ENCODE measurements around the gene NSUN6. TPM values are rescaled to one million over a fixed set of nuclear protein-coding genes. Genes with fewer than 3 reads are reported as not detected.
"Not testable (repeated sequence)": the region's sequence is repeated elsewhere in the genome, so short reads cannot be mapped to it uniquely, and the experiment has no call there.

NSUN6 gene
- total and polyA plus RNA-seq, 2 experiments from 2014 or later = 18.1 to 37.4 TPM

DNA sequence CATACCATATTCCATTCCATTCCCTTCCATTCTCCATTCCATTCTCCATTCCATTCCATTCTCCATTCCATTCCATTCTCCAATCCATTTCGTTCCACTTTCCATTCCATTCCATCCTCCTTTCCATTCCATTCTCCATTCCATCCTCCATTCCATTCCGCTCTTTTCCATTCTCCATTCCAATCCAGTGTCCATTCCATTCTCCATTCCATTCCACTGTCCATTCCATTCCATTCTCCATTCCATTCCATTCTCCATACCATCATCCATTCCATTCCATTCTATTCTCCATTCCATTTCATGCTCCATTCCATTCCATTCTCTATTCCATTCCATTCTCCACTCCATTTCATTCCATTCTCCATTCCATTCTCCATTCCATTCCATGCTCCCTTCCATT, 81.0 kb downstream of the NSUN6 start:
- H2AFZ ChIP-seq; H3K9me3 Mint-ChIP-seq; H3K36me3 Mint-ChIP-seq (ENCODE audit: low read depth); H3K4me1 Mint-ChIP-seq; H3K27ac Mint-ChIP-seq; DNase-seq (ENCODE audit: low spot score); H3K27me3 ChIP-seq (ENCODE audit: insufficient read depth); H4K20me1 ChIP-seq (replicated peaks; ENCODE audit: insufficient read depth); H3K27me3 Mint-ChIP-seq (ENCODE audit: insufficient read depth, low read depth, poor library complexity); H3K4me1 ChIP-seq (ENCODE audit: insufficient read depth); H3K9me2 ChIP-seq (ENCODE audit: insufficient read depth); H3F3A ChIP-seq (replicated peaks; ENCODE audit: low read depth); H3K4me3 ChIP-seq; H3K4me3 Mint-ChIP-seq; H3K4me2 ChIP-seq; ATAC-seq; H3K79me2 ChIP-seq (replicated peaks; ENCODE audit: insufficient read depth); H3K27ac ChIP-seq (ENCODE audit: low read depth): not testable (repeated sequence)
- peaks cover 12% of the 10 kb centered on the region for H3K36me3 ChIP-seq (ENCODE audit: insufficient read depth)

GRCh38 chr10:18567343-18567856, 84.0 kb downstream of the NSUN6 start:
- Histone ChIP-seq H3F3A (replicated peaks; ENCODE audit: low read depth) (no peaks in the 10 kb centered on the region), H3K9me2 (ENCODE audit: insufficient read depth) (no peaks in the 10 kb centered on the region), H2AFZ (no peak overlapping the region), H3K4me2 (no peak overlapping the region), H3K4me3 (no peak overlapping the region), H3K27me3 (ENCODE audit: insufficient read depth) (no peaks in the 10 kb centered on the region), H3K27ac (ENCODE audit: low read depth) (peak overlapping the region; percentile 86), H3K4me1 (ENCODE audit: insufficient read depth) (no peaks in the 10 kb centered on the region), H3K36me3 (ENCODE audit: insufficient read depth) (no peaks in the 10 kb centered on the region; the same call in 1 of the 2 replicates), H4K20me1 (replicated peaks; ENCODE audit: insufficient read depth) (no peaks in the 10 kb centered on the region), H3K79me2 (replicated peaks; ENCODE audit: insufficient read depth) (no peaks in the 10 kb centered on the region)
- no peaks in the 10 kb centered on the region for H3K4me1 Mint-ChIP-seq
- H3K36me3 Mint-ChIP-seq (ENCODE audit: low read depth) = no peaks in the 10 kb centered on the region
- H3K4me3 Mint-ChIP-seq = no peak overlapping the region
- H3K9me3 Mint-ChIP-seq = no peaks in the 10 kb centered on the region
- DNase-seq (ENCODE audit: low spot score) (peak; percentile 56), ATAC-seq (no peak)
- H3K27me3 Mint-ChIP-seq (ENCODE audit: insufficient read depth, low read depth, poor library complexity) = no peaks in the 10 kb centered on the region
- H3K27ac Mint-ChIP-seq = no peak overlapping the region
- TF ChIP-seq NANOG (IDR thresholded peaks at IDR 0.05; ENCODE audit: borderline replicate concordance) (no peak), STAT1 (IDR thresholded peaks at IDR 0.05; ENCODE audit: unreplicated experiment) (no peak), JUNB (IDR thresholded peaks at IDR 0.05; ENCODE audit: unreplicated experiment) (no peak), ZNF114 (CRISPR knock-in tag; IDR thresholded peaks at IDR 0.05) (no peak), ETS1 (IDR thresholded peaks at IDR 0.05) (no peak), ZNF331 (CRISPR knock-in tag; IDR thresholded peaks at IDR 0.05; ENCODE audit: low read depth) (no peak), EZH2phosphoT487 (IDR thresholded peaks at IDR 0.05; ENCODE audit: unreplicated experiment) (no peak), ZNF462 (CRISPR knock-in tag; IDR thresholded peaks at IDR 0.05) (no peak)
- TF ChIP-seq, protein P1, sequence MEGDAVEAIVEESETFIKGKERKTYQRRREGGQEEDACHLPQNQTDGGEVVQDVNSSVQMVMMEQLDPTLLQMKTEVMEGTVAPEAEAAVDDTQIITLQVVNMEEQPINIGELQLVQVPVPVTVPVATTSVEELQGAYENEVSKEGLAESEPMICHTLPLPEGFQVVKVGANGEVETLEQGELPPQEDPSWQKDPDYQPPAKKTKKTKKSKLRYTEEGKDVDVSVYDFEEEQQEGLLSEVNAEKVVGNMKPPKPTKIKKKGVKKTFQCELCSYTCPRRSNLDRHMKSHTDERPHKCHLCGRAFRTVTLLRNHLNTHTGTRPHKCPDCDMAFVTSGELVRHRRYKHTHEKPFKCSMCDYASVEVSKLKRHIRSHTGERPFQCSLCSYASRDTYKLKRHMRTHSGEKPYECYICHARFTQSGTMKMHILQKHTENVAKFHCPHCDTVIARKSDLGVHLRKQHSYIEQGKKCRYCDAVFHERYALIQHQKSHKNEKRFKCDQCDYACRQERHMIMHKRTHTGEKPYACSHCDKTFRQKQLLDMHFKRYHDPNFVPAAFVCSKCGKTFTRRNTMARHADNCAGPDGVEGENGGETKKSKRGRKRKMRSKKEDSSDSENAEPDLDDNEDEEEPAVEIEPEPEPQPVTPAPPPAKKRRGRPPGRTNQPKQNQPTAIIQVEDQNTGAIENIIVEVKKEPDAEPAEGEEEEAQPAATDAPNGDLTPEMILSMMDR (conservative IDR thresholded peaks at IDR 0.05; ENCODE audit: low read depth in 2 of 2) = no peak
- TF ChIP-seq, protein P2, sequence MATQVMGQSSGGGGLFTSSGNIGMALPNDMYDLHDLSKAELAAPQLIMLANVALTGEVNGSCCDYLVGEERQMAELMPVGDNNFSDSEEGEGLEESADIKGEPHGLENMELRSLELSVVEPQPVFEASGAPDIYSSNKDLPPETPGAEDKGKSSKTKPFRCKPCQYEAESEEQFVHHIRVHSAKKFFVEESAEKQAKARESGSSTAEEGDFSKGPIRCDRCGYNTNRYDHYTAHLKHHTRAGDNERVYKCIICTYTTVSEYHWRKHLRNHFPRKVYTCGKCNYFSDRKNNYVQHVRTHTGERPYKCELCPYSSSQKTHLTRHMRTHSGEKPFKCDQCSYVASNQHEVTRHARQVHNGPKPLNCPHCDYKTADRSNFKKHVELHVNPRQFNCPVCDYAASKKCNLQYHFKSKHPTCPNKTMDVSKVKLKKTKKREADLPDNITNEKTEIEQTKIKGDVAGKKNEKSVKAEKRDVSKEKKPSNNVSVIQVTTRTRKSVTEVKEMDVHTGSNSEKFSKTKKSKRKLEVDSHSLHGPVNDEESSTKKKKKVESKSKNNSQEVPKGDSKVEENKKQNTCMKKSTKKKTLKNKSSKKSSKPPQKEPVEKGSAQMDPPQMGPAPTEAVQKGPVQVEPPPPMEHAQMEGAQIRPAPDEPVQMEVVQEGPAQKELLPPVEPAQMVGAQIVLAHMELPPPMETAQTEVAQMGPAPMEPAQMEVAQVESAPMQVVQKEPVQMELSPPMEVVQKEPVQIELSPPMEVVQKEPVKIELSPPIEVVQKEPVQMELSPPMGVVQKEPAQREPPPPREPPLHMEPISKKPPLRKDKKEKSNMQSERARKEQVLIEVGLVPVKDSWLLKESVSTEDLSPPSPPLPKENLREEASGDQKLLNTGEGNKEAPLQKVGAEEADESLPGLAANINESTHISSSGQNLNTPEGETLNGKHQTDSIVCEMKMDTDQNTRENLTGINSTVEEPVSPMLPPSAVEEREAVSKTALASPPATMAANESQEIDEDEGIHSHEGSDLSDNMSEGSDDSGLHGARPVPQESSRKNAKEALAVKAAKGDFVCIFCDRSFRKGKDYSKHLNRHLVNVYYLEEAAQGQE (IDR thresholded peaks at IDR 0.05; ENCODE audit: unreplicated experiment) = no peak
